ENCODE data around the gene TRMT6. TPM values are rescaled to one million over a fixed set of nuclear protein-coding genes. Genes with fewer than 3 reads are reported as not detected.

The TRMT6 gene
- polyA plus RNA-seq, 2 of the 4 experiments (the other 2 are of a cell fraction): 37.4 to 43.1 TPM

GRCh38 chr20:5980720-5981538 lies 30.6 kb upstream of the TRMT6 start:
- ATAC-seq (peak in 1 of 2 experiments; percentile 17; a peak in 1 of 6 replicates), FAIRE-seq (peak; percentile 23), DNase-seq (ENCODE audit: low read depth in 1 of 2, low spot score in 1 of 2) (no peak)
- ChIA-PET CTCF (interaction anchor here (0.8 to 2.1 kb wide), 5 partner anchors 9 to 413 kb away, joined by 3 to 6 read pairs (median 5); no protein-coding TSS in a partner anchor), POLR2A (no interaction called here)
- TF ChIP-seq TP53 (CRISPR knock-in tag; IDR thresholded peaks at IDR 0.05): no peak
- Histone ChIP-seq H3K4me1 (no peaks in the 10 kb centered on the region), H3K9me3 (no peaks in the 10 kb centered on the region), H3K4me3 (no peak overlapping the region), H3K27ac (no peak overlapping the region), H3K4me2 (no peak overlapping the region)
- 76% methylated on average over 5 of the region's 5 CpGs for WGBS (ENCODE audit: missing lambda C conversion rate)

DNA sequence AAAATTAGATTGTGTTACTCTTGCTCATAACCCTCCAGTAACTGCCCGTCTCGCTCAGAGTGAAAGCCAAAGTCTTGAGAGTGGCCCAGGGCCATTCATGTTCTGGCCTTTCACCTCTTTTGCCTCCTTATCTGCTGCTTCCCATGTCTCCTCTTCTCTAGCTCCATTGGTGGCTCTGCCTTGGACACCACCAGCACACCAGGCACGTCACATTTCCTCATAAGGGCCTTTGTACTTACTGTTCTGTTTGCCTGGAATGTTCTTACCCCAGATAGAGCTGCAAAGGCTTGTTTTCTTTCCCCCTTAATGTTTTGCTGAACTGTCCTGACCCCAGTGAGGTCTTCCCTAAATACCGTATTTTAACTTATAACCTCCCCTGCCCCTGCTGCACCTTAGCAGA lies 29.5 kb upstream of the TRMT6 start:
- FAIRE-seq (no peak), DNase-seq (ENCODE audit: low read depth in 1 of 2, low spot score in 1 of 2) (no peak), ATAC-seq (no peak)
- CTCF ChIA-PET: interaction anchor here (0.6 to 2.1 kb wide), 4 partner anchors 9 to 1863 kb away, joined by 3 to 5 read pairs (median 4); no protein-coding TSS in a partner anchor
- Histone ChIP-seq H3K4me3 (no peak overlapping the region), H3K9me3 (no peaks in the 10 kb centered on the region), H3K4me2 (no peak overlapping the region), H3K4me1 (peaks cover 3% of the 10 kb centered on the region), H3K27ac (no peak overlapping the region)
- TF ChIP-seq GATA3 (IDR thresholded peaks at IDR 0.05; ENCODE audit: borderline replicate concordance) (no peak), MAFK (IDR thresholded peaks at IDR 0.05; ENCODE audit: partially characterized antibody) (no peak), HDAC2 (IDR thresholded peaks at IDR 0.05) (no peak), NPAS2 (CRISPR knock-in tag; IDR thresholded peaks at IDR 0.05; ENCODE audit: borderline replicate concordance) (no peak), ZNF302 (CRISPR knock-in tag; IDR thresholded peaks at IDR 0.05) (no peak), ZSCAN20 (CRISPR knock-in tag; IDR thresholded peaks at IDR 0.05) (no peak), CBX2 (IDR thresholded peaks at IDR 0.05; ENCODE audit: borderline replicate concordance, low read depth) (no peak), CEBPB (IDR thresholded peaks at IDR 0.05) (no peak)
- TF ChIP-seq, protein P1, sequence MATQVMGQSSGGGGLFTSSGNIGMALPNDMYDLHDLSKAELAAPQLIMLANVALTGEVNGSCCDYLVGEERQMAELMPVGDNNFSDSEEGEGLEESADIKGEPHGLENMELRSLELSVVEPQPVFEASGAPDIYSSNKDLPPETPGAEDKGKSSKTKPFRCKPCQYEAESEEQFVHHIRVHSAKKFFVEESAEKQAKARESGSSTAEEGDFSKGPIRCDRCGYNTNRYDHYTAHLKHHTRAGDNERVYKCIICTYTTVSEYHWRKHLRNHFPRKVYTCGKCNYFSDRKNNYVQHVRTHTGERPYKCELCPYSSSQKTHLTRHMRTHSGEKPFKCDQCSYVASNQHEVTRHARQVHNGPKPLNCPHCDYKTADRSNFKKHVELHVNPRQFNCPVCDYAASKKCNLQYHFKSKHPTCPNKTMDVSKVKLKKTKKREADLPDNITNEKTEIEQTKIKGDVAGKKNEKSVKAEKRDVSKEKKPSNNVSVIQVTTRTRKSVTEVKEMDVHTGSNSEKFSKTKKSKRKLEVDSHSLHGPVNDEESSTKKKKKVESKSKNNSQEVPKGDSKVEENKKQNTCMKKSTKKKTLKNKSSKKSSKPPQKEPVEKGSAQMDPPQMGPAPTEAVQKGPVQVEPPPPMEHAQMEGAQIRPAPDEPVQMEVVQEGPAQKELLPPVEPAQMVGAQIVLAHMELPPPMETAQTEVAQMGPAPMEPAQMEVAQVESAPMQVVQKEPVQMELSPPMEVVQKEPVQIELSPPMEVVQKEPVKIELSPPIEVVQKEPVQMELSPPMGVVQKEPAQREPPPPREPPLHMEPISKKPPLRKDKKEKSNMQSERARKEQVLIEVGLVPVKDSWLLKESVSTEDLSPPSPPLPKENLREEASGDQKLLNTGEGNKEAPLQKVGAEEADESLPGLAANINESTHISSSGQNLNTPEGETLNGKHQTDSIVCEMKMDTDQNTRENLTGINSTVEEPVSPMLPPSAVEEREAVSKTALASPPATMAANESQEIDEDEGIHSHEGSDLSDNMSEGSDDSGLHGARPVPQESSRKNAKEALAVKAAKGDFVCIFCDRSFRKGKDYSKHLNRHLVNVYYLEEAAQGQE (IDR thresholded peaks at IDR 0.05): no peak
- POLR2A ChIA-PET: no interaction called here
- 93% methylated on average over 4 of the region's 4 CpGs for WGBS (ENCODE audit: missing lambda C conversion rate)

DNA sequence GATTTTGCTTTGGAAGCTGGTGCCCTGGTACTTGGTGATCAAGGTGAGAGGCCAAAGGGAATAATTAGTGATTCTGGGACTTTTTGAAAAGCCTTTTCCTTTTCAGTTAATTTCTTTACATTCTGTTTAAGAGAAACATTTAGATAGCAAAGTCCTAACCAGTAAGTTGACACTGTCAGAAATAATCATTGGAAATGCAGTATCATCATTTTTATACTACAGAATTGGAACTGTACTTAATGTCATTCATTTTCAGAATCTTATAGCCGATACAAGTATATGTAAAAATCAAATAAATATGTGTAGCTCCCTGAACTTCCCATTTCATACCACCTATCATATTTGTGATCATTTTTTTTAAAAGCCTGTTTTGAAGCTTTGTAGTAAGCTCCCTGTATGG lies 27.6 kb upstream of the TRMT6 start:
- FAIRE-seq (peak; percentile 23), DNase-seq (ENCODE audit: low read depth in 1 of 2, low spot score in 1 of 2) (no peak)
- CTCF ChIA-PET: interaction anchor here (0.6 to 1.7 kb wide), 6 partner anchors 9 to 446 kb away, joined by 3 to 5 read pairs (median 3); no protein-coding TSS in a partner anchor

DNA sequence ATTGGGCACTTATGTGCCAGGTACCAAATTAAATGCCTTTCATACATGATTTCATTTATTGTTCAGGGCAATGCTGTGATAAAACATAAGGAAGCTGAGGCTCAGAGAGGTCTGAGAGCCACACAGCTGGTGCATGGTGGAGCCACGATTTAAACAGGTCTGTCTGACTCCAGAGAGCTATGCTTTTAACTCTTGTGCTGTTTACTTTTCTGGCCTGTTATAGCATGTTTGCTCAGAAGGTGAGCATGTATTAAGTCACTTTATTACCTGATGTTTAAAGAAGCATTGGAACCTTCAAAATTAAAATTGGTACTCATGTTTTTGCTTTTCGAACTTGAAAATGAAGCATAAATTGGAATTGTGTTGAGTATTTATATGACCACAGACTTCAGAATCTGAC lies 26.9 kb upstream of the TRMT6 start:
- 80% methylated on average over 2 of the region's 2 CpGs for WGBS (ENCODE audit: missing lambda C conversion rate)
- FAIRE-seq: peak; percentile 94

More for the DNA sequence above, 27.6 kb upstream of the TRMT6 start:
- WGBS (ENCODE audit: missing lambda C conversion rate): 91% methylated on average over 1 of the region's 1 CpG
- no peak for ATAC-seq
- no peak overlapping the region for H3K4me3 ChIP-seq
- H3K9me3 ChIP-seq: no peaks in the 10 kb centered on the region
- H3K27ac ChIP-seq: no peak overlapping the region
- peaks cover 18% of the 10 kb centered on the region for H3K4me1 ChIP-seq
- H3K4me2 ChIP-seq: no peak overlapping the region
- POLR2A ChIA-PET: no interaction called here
- TF ChIP-seq EHF (CRISPR knock-in tag; IDR thresholded peaks at IDR 0.05) (no peak), MAFK (IDR thresholded peaks at IDR 0.05; ENCODE audit: partially characterized antibody) (peak; percentile 86), RCOR1 (IDR thresholded peaks at IDR 0.05; ENCODE audit: low read depth, low read length) (no peak), MAZ (IDR thresholded peaks at IDR 0.05; ENCODE audit: borderline replicate concordance, low read depth, low read length) (no peak)

More for the DNA sequence above, 26.9 kb upstream of the TRMT6 start:
- DNase-seq (ENCODE audit: low read depth in 1 of 2, low spot score in 1 of 2): no peak
- TF ChIP-seq ATOH8 (CRISPR knock-in tag; IDR thresholded peaks at IDR 0.05; ENCODE audit: low read depth) (no peak), HOXB5 (CRISPR knock-in tag; IDR thresholded peaks at IDR 0.05) (no peak)
- Histone ChIP-seq H3K9me3 (no peaks in the 10 kb centered on the region), H3K4me1 (peaks cover 24% of the 10 kb centered on the region), H3K4me3 (no peak overlapping the region), H3K27ac (no peak overlapping the region), H3K4me2 (no peak overlapping the region)
- ChIA-PET POLR2A (no interaction called here), CTCF (interaction anchor here (0.6 to 1.7 kb wide), 9 partner anchors 10 to 522 kb away, joined by 3 to 6 read pairs (median 3); no protein-coding TSS in a partner anchor)
- ATAC-seq: no peak

All from A549 (cell line).